ENCODE measurements around the gene MED26.

DNA sequence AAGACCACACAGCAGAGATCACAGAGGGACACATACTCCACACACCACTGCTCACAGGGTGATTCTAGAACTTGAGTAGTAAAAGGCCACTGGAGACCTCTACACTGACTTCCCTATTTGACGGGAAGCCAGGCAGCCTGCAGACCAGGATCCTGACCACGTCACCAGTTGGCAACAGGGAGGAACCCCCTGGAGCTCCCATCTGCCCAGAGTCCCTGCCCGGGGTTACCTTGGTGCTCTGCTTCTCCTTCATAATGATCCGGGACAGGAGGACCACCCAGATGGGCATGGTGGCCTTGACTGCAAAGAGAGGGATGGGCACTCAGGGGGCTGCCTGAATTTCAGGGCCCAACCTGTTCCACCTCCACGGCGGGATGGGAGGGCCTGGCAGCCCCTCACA lies 56.7 kb downstream of the MED26 start:
- TF ChIP-seq SMARCE1 (IDR thresholded peaks at IDR 0.05), result no peak
- TF ChIP-seq TCF7L2 (IDR thresholded peaks at IDR 0.05; ENCODE audit: low read depth, low read length), result no peak
- TF ChIP-seq POLR2A (conservative IDR thresholded peaks at IDR 0.05), result no peak
- no peak for TF ChIP-seq BCOR (IDR thresholded peaks at IDR 0.05)

Data from K562 (cell line).